B cell (primary cell): ENCODE measurements around the gene OSBPL1A. TPM values are rescaled to one million over a fixed set of nuclear protein-coding genes. Genes with fewer than 3 reads are reported as not detected.

Experiments used
- ATAC-seq: fragments of 200-7000 bp; cut with Tn5 transposase; one replicate; pipeline ENCODE4 v1.10.0; 2021; ENCODE audit warnings: low read depth, mild to moderate bottlenecking, moderate number of reproducible peaks, moderate library complexity
- CTCF ChIA-PET: fragments of 350-600 bp; sonication (Branson Sonifier 250); formaldehyde crosslinking; loops from one replicate; lab custom pipeline; 2021; ENCODE audit warnings: antibody characterized with exemption, inconsistent platforms; lab: Charles Lee
- POLR2A ChIA-PET: fragments of 350-600 bp; sonication (Branson Sonifier 250); formaldehyde crosslinking; loops from one replicate; lab custom pipeline; 2021; ENCODE audit warnings: antibody characterized with exemption; lab: Charles Lee
- DNase-seq: peaks from one replicate; pipeline ENCODE4 v3.0.0; 2013
- H2AFZ ChIP-seq: 2 replicates; pipeline ENCODE4 v1.6.1; 2012; ENCODE audit warnings: mild to moderate bottlenecking, low read depth, low read length; ENCODE audit not compliant: insufficient read depth, poor library complexity, severe bottlenecking
- H3K27ac ChIP-seq, 2 donors: 1 replicate in 1 of 2; 2 replicates in 1 of 2; pipeline ENCODE4 v1.5.1; 2012 to 2013; ENCODE audit warnings: low read length in 2 of 2, mild to moderate bottlenecking in 2 of 2, moderate library complexity in 1 of 2
- H3K27me3 ChIP-seq, 4 experiments: fragments of 200-600 bp in 1 of 4; sonication (generic) in 1 of 4; replicated peaks in 1 of 4; 1 replicate in 2 of 4; 2 replicates in 2 of 4; pipeline versions ENCODE4 v1.6.1 to v1.7.0; 2013 to 2016; ENCODE audit warnings: low read length in 3 of 4, mild to moderate bottlenecking in 2 of 4, mixed read lengths in 1 of 4, moderate library complexity in 1 of 4; ENCODE audit not compliant: insufficient read depth in 4 of 4, control insufficient read depth in 3 of 4; ENCODE audit errors: control extremely low read depth in 1 of 4
- H3K36me3 ChIP-seq, 2 experiments: replicated peaks in 1 of 2; 1 replicate in 1 of 2; 2 replicates in 1 of 2; pipeline versions ENCODE4 v1.6.1 to v1.7.1; 2013; ENCODE audit warnings: low read length in 1 of 2; ENCODE audit not compliant: insufficient read depth in 2 of 2, control insufficient read depth in 1 of 2; ENCODE audit errors: control extremely low read depth in 1 of 2, extremely low read depth in 1 of 2
- H3K4me1 ChIP-seq, 2 donors: fragments of 200-600 bp in 1 of 2; sonication (generic) in 1 of 2; 1 replicate in 1 of 2; 2 replicates in 1 of 2; pipeline versions ENCODE4 v1.5.1 to v1.6.1; 2013 to 2017; ENCODE audit warnings: low read length in 2 of 2; ENCODE audit not compliant: control insufficient read depth in 2 of 2, insufficient read depth in 2 of 2
- H3K4me2 ChIP-seq: replicated peaks from 2 replicates; pipeline ENCODE3; 2012; ENCODE audit warnings: mild to moderate bottlenecking, low read depth, low read length; ENCODE audit not compliant: poor library complexity, severe bottlenecking
- H3K4me3 ChIP-seq, 5 experiments: fragments of 200-600 bp in 1 of 5; sonication (generic) in 1 of 5; 1 replicate in 3 of 5; 2 replicates in 2 of 5; pipeline versions ENCODE4 v1.5.1 to v1.7.0; 2011 to 2016; ENCODE audit warnings: low read length in 4 of 5, mild to moderate bottlenecking in 4 of 5, low read depth in 2 of 5, control low read depth in 1 of 5, moderate library complexity in 1 of 5; ENCODE audit not compliant: insufficient read depth in 1 of 5; ENCODE audit errors: control extremely low read depth in 1 of 5, extremely low read depth in 1 of 5
- H3K79me2 ChIP-seq: fragments of 200-600 bp; sonication (generic); one replicate; pipeline ENCODE4 v1.6.0; 2016; ENCODE audit warnings: low read length; ENCODE audit not compliant: control insufficient read depth, insufficient read depth
- H3K9ac ChIP-seq: fragments of 200-600 bp; sonication (generic); 2 replicates; pipeline ENCODE4 v1.6.1; 2017; ENCODE audit warnings: mild to moderate bottlenecking, low read length, moderate library complexity
- H3K9me3 ChIP-seq, 3 donors: one replicate each; pipeline versions ENCODE4 v1.6.1 to v1.7.1; 2013; ENCODE audit warnings: low read length in 2 of 3; ENCODE audit not compliant: control insufficient read depth in 2 of 3, insufficient read depth in 1 of 3; ENCODE audit errors: control extremely low read depth in 1 of 3
- H4K20me1 ChIP-seq: 2 replicates; pipeline ENCODE4 v1.6.0; 2012; ENCODE audit warnings: mild to moderate bottlenecking, low read length; ENCODE audit not compliant: insufficient read depth, control insufficient read depth, poor library complexity, severe bottlenecking
- H3K27ac Mint-ChIP-seq: one replicate; pipeline ENCODE4 v1.8.0; 2021; ENCODE audit warnings: mixed read lengths
- H3K27me3 Mint-ChIP-seq: one replicate; pipeline ENCODE4 v1.8.0; 2021; ENCODE audit warnings: mixed read lengths
- H3K4me1 Mint-ChIP-seq: one replicate; pipeline ENCODE4 v1.8.0; 2021; ENCODE audit warnings: mixed read lengths
- H3K4me3 Mint-ChIP-seq: one replicate; pipeline ENCODE4 v1.8.0; 2021; ENCODE audit warnings: mixed read lengths
- H3K9me3 Mint-ChIP-seq: one replicate; pipeline ENCODE4 v1.8.0; 2022; ENCODE audit warnings: mixed read lengths; ENCODE audit not compliant: insufficient read depth
- EZH2 ChIP-seq: IDR thresholded peaks from 2 replicates; pipeline ENCODE4 v1.6.1; 2012; ENCODE audit warnings: borderline replicate concordance, low read depth, mild to moderate bottlenecking, moderate library complexity, low read length; ENCODE audit not compliant: insufficient read depth, poor library complexity, severe bottlenecking
- WGBS: methylation state at CpG from one replicate; pipeline ENCODE4 v1.1.5; 2013; ENCODE audit warnings: missing lambda C conversion rate; ENCODE audit not compliant: insufficient coverage; 5-methylcytosine and 5-hydroxymethylcytosine counted together
- intact Hi-C: fragments of 100-400 bp; cut with micrococcal nuclease; formaldehyde crosslinking; loops from one replicate; pipeline ENCODE4 v1.10.0; 2022
- polyA plus RNA-seq: library from polyadenylated mRNA; depleted of rRNA; stranded (reverse); fragments of >200 nt; gene quantifications from 2 replicates; pipeline ENCODE4 v1.2.3, GENCODE V29; 2012
- total RNA-seq, 2 donors: library from RNA; stranded (reverse); fragments of 120-200 nt in 1 of 2; gene quantifications; 1 replicate in 1 of 2; 2 replicates in 1 of 2; pipeline versions ENCODE4 v1.2.3 to v1.2.4, GENCODE V29; 2013 to 2022
- TF ChIP-seq, protein P1 (sequence below): fragments of 200-600 bp; IDR thresholded peaks from one replicate; pipeline ENCODE4 v1.8.0; 2022; ENCODE audit warnings: antibody characterized with exemption, mild to moderate bottlenecking

Gene OSBPL1A
- total and polyA plus RNA-seq, 2 donors (not counting 1 experiment from before 2014, with no cell fraction given): 0.57 to 0.86 TPM

DNA sequence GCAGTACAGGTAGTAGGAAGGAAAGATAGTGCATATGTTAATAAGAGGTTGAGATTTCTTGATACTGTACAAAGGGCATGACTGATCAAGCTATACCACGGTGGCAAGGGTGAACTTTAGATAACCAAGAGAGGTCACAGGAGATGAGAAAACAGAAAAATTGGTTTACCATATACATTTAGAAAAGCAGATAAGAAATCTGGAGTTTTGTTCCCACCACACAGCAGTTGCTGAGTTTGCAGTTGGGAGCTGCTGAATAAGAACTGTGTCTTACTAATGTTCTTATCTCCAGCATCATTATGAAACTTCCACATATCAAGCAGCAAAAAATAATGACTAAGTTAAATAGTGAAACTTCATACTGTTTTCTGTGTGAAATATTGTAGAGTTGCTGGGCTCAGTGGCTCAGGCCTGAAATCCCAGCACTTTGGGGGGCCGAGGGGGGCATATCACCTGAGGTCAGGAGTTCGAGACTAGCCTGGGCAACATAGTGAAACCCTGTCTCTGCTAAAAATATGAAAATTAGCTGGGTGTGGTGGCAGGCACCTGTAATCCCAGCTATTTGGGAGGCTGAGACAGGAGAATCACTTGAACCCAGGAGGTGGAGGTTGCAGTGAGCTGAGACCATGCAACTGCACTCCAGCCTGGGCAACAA lies 16.9 kb upstream of the OSBPL1A start:
- ATAC-seq (no peak), DNase-seq (no peak)
- H3K27me3 ChIP-seq: peaks cover 0 to 11% (median 3%) of the 10 kb centered on the region in 4 experiments
- peaks cover 39% of the 10 kb centered on the region for H3K27me3 Mint-ChIP-seq
- no peak for TF ChIP-seq EZH2
- TF ChIP-seq, protein P1, sequence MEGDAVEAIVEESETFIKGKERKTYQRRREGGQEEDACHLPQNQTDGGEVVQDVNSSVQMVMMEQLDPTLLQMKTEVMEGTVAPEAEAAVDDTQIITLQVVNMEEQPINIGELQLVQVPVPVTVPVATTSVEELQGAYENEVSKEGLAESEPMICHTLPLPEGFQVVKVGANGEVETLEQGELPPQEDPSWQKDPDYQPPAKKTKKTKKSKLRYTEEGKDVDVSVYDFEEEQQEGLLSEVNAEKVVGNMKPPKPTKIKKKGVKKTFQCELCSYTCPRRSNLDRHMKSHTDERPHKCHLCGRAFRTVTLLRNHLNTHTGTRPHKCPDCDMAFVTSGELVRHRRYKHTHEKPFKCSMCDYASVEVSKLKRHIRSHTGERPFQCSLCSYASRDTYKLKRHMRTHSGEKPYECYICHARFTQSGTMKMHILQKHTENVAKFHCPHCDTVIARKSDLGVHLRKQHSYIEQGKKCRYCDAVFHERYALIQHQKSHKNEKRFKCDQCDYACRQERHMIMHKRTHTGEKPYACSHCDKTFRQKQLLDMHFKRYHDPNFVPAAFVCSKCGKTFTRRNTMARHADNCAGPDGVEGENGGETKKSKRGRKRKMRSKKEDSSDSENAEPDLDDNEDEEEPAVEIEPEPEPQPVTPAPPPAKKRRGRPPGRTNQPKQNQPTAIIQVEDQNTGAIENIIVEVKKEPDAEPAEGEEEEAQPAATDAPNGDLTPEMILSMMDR: no peak
- no peaks in the 10 kb centered on the region for H3K79me2 ChIP-seq
- no peak overlapping the region for H3K27ac ChIP-seq
- no peaks in the 10 kb centered on the region for H3K9me3 Mint-ChIP-seq
- no peaks in the 10 kb centered on the region for H3K4me1 Mint-ChIP-seq
- no peaks in the 10 kb centered on the region for H4K20me1 ChIP-seq
- H3K9ac ChIP-seq: no peak overlapping the region
- CTCF ChIA-PET: interaction anchor here (0.7 kb wide), 1 partner anchor 16 kb away, joined by 3 read pairs; the partner anchor contains the start of gene OSBPL1A
- POLR2A ChIA-PET: interaction anchor here (0.6 kb wide), 1 partner anchor 34 kb away, joined by 6 read pairs; no protein-coding TSS in a partner anchor
- no peaks in the 10 kb centered on the region for H3K4me1 ChIP-seq
- WGBS: 59% methylated on average over 2 of the region's 3 CpGs
- no peaks in the 10 kb centered on the region for H3K36me3 ChIP-seq
- no peak overlapping the region for H2AFZ ChIP-seq
- H3K9me3 ChIP-seq: no peaks in the 10 kb centered on the region
- no peak overlapping the region for H3K4me3 Mint-ChIP-seq
- H3K4me3 ChIP-seq: no peak overlapping the region
- H3K4me2 ChIP-seq: no peak overlapping the region
- H3K27ac Mint-ChIP-seq: no peak overlapping the region
- intact Hi-C loops: no loop called here

DNA sequence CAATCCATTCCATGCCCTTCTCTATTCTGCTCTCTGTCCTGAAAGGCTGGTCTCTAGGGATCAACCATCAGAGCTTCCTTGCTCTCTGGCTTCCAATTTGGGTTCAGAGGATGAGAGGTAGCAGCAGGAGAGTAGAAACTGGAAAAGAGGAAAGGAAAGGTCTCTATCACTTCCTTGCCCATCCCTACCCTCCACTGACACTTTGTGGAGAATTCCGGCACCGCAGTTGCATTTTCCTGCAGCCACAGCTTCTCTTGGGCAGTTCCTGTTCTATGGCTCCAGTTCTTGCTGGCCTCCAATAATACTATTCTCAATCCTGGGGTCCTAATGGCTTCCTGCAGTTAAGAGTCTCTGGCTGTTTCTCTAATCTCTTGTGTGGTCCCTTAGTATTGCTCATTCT lies 15.5 kb upstream of the OSBPL1A start:
- Histone ChIP-seq H3K4me2 (no peak overlapping the region), H3K27me3 (peaks cover 0 to 8% (median 2%) of the 10 kb centered on the region in 4 experiments), H3K36me3 (no peaks in the 10 kb centered on the region), H3K9ac (no peak overlapping the region), H2AFZ (no peak overlapping the region), H3K9me3 (no peaks in the 10 kb centered on the region), H3K4me1 (no peaks in the 10 kb centered on the region), H3K27ac (no peak overlapping the region), H3K79me2 (no peaks in the 10 kb centered on the region), H4K20me1 (no peaks in the 10 kb centered on the region), H3K4me3 (no peak overlapping the region)
- no peak overlapping the region for H3K27ac Mint-ChIP-seq
- no peaks in the 10 kb centered on the region for H3K4me1 Mint-ChIP-seq
- no peak for DNase-seq
- ATAC-seq: no peak
- H3K27me3 Mint-ChIP-seq: peaks cover 43% of the 10 kb centered on the region
- H3K4me3 Mint-ChIP-seq: no peak overlapping the region
- ChIA-PET POLR2A (no interaction called here), CTCF (no interaction called here)
- no peaks in the 10 kb centered on the region for H3K9me3 Mint-ChIP-seq
- TF ChIP-seq, protein P1: no peak
- no peak for TF ChIP-seq EZH2
- intact Hi-C loops: no loop called here
- WGBS: 100% methylated on average over 2 of the region's 2 CpGs
